22Rv1 (cell line): Measurements from ENCODE around the gene EVA1C.

Experiments used
- CTCF ChIP-seq: fragments of 450-650 bp; IDR thresholded peaks from 2 replicates; pipeline ENCODE4 v1.5.1; 2017; ENCODE audit warnings: mild to moderate bottlenecking
- ZFX ChIP-seq: fragments of 450-650 bp; IDR thresholded peaks from 2 replicates; pipeline ENCODE4 v1.6.1; 2017; ENCODE audit warnings: antibody characterized with exemption, borderline replicate concordance

- no peak for TF ChIP-seq CTCF
- TF ChIP-seq ZFX: no peak
These were observed 56.2 kb downstream of the EVA1C start for GRCh38 chr21:32468681-32469111.
